GM21786 (cell line): ENCODE data around the gene CD19.
"Not testable (repeated sequence)": the region's sequence is repeated elsewhere in the genome, so short reads cannot be mapped to it uniquely, and the experiment has no call there.

Experiments used
- ATAC-seq: cut with Tn5 transposase; IDR thresholded peaks from one replicate; pipeline ENCODE4 v1.9.1; 2021; ENCODE audit not compliant: unreplicated experiment

CD19 gene

DNA sequence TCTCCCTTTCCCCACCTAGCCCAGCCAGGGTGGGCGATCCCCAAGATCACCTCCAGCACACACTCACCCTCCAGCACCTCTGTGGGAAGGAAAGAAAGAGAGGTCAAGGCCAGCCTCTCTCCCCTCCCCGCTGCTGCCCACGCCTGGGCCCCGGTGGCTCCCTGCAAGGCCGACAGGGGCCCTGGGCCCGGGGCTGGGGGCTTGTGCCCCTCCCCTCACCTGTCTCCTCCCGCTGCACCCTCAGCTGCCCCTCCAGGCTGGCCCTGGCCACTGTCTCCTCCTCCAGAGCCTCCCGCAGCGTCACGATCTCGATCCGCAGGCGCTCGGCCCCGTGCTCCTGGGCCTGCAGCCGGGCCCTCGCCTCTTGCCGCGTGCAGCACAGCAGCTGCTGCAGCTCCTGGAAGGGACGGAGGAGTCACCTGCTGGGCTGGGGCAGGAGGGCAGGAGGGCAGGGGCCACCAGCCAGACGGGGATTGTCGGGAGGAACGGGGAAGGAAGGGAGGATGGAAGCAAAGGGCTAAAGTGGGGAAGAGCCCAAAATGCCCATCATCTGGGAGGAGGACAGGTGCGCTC is 25.9 kb upstream of the CD19 start:
- ATAC-seq: no peak

DNA sequence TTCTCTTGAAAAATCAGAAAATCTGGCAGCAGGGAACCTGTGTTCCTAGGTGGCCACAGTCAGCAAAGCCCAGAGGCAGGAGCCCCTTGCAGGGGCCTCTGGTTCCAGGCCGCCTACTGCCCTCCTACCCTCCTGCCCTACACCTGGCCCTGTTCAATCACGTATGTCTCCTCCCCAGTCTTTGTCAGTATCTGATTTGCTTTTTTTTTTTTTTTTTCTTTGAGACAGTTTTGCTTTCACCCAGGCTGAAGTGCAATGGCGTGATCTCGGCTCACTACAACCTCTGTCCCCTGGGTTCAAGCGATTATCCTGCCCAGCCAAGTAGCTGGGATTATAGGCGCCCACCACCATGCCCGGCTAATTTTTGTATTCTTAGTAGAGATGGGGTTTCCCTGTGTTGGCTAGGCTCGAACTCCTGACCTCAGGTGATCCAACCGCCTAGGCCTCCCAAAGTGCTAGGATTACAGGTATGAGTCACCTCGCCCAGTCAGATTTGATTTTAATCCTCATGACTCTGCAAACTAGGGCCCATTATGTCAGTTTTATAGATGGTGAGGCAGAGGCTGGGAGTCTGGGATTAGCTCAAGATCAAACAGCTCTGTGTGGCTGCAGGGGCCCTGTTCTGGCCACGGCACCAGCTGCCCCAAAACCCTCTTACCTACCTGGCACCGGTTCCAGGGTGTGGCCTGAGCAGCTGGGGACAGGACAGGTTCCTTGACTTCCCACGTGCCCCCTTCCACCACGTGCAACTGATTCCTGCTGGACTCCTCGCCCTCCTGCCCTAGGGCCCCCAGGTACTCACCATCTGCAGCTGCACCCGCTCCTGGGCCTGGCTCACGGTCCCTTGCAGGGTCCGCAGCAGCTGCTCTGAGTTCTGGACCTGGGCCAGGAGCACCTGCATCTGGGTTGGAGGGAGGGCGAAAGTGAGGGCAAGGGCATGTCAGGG is 21.4 kb upstream of the CD19 start:
- no peak for ATAC-seq

DNA sequence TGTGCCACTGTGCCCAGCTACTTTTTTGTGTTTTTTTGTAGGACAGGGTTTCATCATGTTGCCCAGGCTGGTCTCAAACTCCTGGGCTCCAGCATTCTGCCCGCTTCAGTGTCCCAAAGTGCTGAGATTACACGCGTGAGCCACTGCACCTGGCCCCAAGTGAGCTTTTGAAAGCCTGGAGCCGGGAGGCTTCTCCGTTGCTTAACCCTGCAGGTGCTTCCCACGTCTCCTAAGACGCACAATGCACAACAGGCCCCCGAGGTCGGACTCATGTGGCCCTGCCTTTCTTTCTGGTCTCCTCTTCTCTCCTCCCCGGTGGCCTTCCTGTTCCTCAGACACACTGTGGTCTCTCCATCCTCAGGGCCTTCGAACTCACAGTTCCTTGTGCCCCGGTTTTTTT is 19.2 kb upstream of the CD19 start:
- no peak for ATAC-seq

DNA sequence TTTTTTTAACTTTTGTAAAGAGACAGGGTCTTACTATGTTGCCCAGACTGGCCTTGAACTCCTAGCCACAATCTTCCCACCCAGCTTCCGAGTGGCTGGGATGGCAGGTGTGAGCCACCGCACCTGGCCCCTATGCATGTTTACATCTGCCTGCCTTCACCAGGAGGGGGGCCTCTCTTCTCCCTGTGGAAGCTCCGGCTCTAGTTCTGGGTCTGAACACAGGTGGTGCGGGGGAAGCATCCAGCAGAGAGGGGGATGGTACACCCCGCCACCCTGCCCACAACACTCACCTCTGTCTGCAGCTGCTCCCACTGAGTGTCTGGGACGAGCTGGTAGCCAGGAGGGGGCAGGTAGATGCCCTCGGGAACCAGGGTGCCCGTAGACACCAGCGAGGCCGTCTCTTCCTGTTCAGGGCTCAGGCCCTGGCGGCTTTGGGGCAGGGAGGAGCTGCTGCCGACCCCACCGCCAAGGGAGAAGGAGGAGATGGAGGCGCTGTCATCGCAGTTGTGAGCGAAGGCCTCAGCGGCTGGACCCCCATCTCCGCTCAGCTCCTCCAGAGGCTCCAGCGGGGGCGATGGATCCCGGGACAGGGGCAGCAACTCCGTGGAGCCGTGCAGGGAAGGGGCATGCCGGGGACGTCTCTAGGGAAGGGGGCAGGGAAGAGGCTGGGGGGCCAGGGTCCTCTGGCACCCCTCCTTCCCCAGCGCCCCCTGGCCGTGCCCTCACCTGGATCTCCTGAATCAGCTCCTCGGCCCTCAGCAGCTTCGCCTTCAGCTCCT is 17.6 kb upstream of the CD19 start:
- ATAC-seq: no peak

- no peak for ATAC-seq
Measured at GRCh38 chr16:28915181-28915580, 16.6 kb upstream of the CD19 start.

- no peak for ATAC-seq
Measured at GRCh38 chr16:28917095-28917494, 14.7 kb upstream of the CD19 start.

DNA sequence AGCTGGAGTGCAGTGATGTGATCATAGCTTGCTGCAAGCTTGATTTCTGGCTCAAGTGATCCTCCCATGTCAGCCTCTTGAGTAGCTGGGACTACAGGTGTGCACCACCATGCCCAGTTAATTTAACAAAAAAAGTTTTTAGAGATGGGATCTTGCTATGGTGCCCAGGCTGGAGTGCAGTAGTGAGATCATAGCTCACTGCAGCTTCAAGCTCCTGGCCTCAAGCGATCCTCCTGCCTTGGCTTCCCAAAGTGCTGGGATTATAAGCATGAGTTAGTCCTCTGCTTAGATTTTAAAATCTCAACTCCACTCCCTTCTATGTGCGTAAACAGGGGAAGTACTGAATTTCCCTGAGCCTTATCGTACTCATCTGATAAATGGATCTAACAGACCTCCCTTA is 13.1 kb upstream of the CD19 start:
- no peak for ATAC-seq

GRCh38 chr16:28923231-28923587 is 8.6 kb upstream of the CD19 start:
- no peak for ATAC-seq

GRCh38 chr16:28923652-28924398 is 7.9 kb upstream of the CD19 start:
- ATAC-seq: peak; percentile 65

- no peak for ATAC-seq
Measured at GRCh38 chr16:28924399-28924761, 7.4 kb upstream of the CD19 start.

DNA sequence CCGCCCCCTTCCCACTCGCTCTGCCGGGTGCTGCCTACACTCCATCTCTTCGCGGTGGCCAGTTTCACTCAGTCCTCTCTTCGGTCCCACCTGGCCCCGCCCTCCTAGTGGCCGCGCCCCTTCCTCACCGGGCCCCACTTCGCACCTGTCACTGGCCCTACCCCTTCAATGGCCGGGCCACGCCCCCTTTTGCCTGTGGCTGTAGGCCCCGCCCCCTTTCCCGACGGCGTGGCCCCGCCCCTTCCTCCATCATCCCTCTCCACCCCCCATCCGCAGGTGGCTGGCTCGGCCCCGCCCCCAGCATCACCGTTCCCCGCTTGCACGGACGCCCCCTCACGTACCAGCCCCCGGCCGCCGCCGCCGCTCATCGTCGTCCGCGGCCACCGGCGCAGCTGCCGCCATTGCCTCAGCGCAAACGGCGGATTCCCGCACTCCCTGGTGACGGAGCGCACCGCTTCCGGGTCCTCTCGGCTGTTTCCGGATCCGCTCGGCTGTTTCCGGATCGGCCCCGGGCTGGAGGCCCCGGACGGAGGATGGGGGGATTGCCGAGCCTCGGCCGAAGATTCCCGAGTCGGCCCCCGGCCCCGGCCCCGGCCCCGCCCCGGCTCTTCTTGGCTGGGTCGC is 6.9 kb upstream of the CD19 start, which contains the start of gene RABEP2:
TSS of gene RABEP2 (minus strand) at position 477 of the 624 bp plus-strand sequence. CDS start at position 402, 75 bp downstream.
- peak; percentile 43 for ATAC-seq

GRCh38 chr16:28925386-28926228 is 6.2 kb upstream of the CD19 start:
- ATAC-seq: peak; percentile 19

GRCh38 chr16:28926284-28926683 is 5.5 kb upstream of the CD19 start:
- not testable (repeated sequence) for ATAC-seq

DNA sequence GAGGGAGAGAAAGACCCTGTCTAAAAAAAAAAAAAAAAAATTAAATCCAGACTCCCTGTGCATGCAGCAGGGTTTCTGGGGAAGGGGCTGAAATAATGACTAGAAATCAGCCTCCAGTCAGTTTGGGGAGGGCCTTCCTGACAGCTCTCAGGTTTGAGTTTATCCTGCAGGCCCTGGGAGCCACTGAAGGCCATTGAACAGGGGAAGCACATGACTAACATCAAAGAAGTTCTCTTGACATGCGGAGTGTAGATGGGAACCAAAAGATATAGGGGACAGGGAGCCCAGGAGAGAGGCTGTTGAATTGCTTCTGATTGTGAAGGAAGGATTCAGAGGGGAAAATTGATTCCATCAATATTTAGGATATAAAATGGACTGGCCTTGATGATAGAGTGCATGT is 4.0 kb upstream of the CD19 start:
- no peak for ATAC-seq

DNA sequence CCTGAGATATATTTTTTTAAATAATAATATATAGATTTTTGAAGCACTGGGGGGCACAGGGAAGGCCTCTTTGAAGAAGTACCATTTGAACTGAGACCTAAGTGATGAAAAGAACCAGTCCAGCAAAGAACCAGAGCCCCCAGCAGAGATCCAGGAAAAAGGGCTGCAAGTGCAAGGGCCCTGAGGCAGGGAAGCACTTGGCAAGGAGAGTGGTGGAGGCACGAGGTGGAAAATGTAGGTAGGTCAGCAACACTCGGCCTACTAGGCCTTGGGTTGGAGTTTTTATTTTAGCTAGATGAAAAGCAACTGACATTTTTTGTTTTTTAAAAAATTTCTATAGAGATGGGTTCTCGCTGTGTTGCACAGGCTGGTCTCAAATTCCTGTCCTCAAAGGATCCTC is 1.6 kb upstream of the CD19 start:
- ATAC-seq: no peak

DNA sequence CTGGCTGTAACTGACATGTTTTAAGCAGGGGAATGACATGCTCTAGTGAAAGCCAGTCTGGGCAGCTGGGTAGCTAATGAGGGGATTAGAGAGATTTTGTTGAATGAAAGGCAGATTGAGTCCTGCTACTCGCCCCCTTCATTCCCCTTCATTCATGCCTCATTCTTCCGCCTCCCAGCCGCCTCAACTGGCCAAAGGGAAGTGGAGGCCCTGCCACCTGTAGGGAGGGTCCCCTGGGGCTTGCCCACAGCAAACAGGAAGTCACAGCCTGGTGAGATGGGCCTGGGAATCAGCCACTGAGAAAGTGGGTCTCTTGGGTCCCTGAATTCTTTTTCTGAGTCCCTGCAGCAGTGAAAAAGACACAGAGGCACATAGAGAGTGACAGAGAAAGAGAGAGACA is 1.1 kb upstream of the CD19 start:
- ATAC-seq: no peak

- ATAC-seq: no peak
Measured at GRCh38 chr16:28932339-28933141, 769 bp downstream of the CD19 start.

DNA sequence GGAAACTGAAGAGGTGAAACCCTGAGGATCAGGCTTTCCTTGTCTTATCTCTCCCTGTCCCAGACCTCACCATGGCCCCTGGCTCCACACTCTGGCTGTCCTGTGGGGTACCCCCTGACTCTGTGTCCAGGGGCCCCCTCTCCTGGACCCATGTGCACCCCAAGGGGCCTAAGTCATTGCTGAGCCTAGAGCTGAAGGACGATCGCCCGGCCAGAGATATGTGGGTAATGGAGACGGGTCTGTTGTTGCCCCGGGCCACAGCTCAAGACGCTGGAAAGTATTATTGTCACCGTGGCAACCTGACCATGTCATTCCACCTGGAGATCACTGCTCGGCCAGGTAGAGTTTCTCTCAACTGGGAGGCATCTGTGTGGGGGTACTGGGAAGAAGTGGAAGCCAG is 1.4 kb downstream of the CD19 start:
- no peak for ATAC-seq

GRCh38 chr16:28935346-28935745 is 3.6 kb downstream of the CD19 start:
- ATAC-seq: no peak
